PC-3 (cell line): ENCODE results near the gene ALG12. TPM values are rescaled to one million over a fixed set of nuclear protein-coding genes. Genes with fewer than 3 reads are reported as not detected.

Experiments used
- ATAC-seq: fragments of 200-7000 bp; cut with Tn5 transposase; 2 replicates; pipeline ENCODE4 v1.9.1; 2020; ENCODE audit warnings: mild to moderate bottlenecking, moderate library complexity
- BruUV-seq: library from RNA; stranded (reverse); fragments of 400-500 nt; replicated peaks from 2 replicates; lab custom pipeline; 2021; lab: Mats Ljungman, UMichigan
- CTCF ChIA-PET: fragments of 300-600 bp; sonication (Branson Sonifier 250); formaldehyde crosslinking; loops from one replicate; lab custom pipeline; 2022; ENCODE audit warnings: antibody characterized with exemption; lab: Charles Lee
- POLR2A ChIA-PET: fragments of 300-600 bp; sonication (Branson Sonifier 250); formaldehyde crosslinking; loops from one replicate; lab custom pipeline; 2022; ENCODE audit warnings: antibody characterized with exemption; ENCODE audit not compliant: unreplicated experiment; lab: Charles Lee
- DNase-seq: peaks from one replicate; pipeline ENCODE4 v3.0.0-alpha.2; 2015
- H2AFZ ChIP-seq: fragments of 300-600 bp; sonication (generic); 2 replicates; pipeline ENCODE4 v1.6.0; 2016; ENCODE audit warnings: antibody characterized with exemption, low read length
- H3F3A ChIP-seq: fragments of 300-600 bp; sonication (generic); one replicate; pipeline ENCODE4 v1.6.0; 2017; ENCODE audit warnings: antibody characterized with exemption, low read length, control low read depth, mild to moderate bottlenecking; ENCODE audit not compliant: unreplicated experiment
- H3K27ac ChIP-seq: fragments of 300-600 bp; sonication (generic); 2 replicates; pipeline ENCODE4 v1.5.1; 2016; ENCODE audit warnings: mild to moderate bottlenecking, low read length
- H3K27me3 ChIP-seq: fragments of 300-600 bp; sonication (generic); 2 replicates; pipeline ENCODE4 v1.6.1; 2016; ENCODE audit warnings: low read length, mixed read lengths
- H3K36me3 ChIP-seq: fragments of 300-600 bp; sonication (generic); 2 replicates; pipeline ENCODE4 v1.6.1; 2016; ENCODE audit warnings: low read depth, mixed run types, low read length, mixed read lengths
- H3K4me1 ChIP-seq: fragments of 300-600 bp; sonication (generic); 2 replicates; pipeline ENCODE4 v1.5.1; 2016; ENCODE audit warnings: low read length; ENCODE audit not compliant: insufficient read depth
- H3K4me2 ChIP-seq: fragments of 300-600 bp; sonication (generic); 2 replicates; pipeline ENCODE4 v1.6.0; 2016; ENCODE audit warnings: low read length
- H3K4me3 ChIP-seq: fragments of 300-600 bp; sonication (generic); 2 replicates; pipeline ENCODE4 v1.5.1; 2016; ENCODE audit warnings: mild to moderate bottlenecking, low read length, mixed read lengths
- H3K79me2 ChIP-seq: fragments of 300-600 bp; sonication (generic); 2 replicates; pipeline ENCODE4 v1.6.1; 2017; ENCODE audit warnings: low read length, mixed read lengths
- H3K9ac ChIP-seq: fragments of 300-600 bp; sonication (generic); 2 replicates; pipeline ENCODE4 v1.6.0; 2016; ENCODE audit warnings: mild to moderate bottlenecking, low read length
- H3K9me2 ChIP-seq: fragments of 300-600 bp; sonication (generic); replicated peaks from 2 replicates; pipeline ENCODE4 v1.6.1; 2016; ENCODE audit warnings: mixed run types, low read length, mixed read lengths
- H3K9me3 ChIP-seq: fragments of 300-600 bp; sonication (generic); 2 replicates; pipeline ENCODE4 v1.6.1; 2016; ENCODE audit warnings: low read length, mixed read lengths
- H4K20me1 ChIP-seq: fragments of 300-600 bp; sonication (generic); 2 replicates; pipeline ENCODE4 v1.6.1; 2016; ENCODE audit warnings: low read length, mixed read lengths
- CTCF ChIP-seq: fragments of 300-600 bp; sonication (generic); conservative IDR thresholded peaks from 2 replicates; pipeline ENCODE4 v1.5.1; 2017; ENCODE audit warnings: antibody characterized with exemption, low read depth, mild to moderate bottlenecking, low read length
- EZH2 ChIP-seq: fragments of 300-600 bp; sonication (generic); IDR thresholded peaks from one replicate; pipeline ENCODE4 v1.6.1; 2017; ENCODE audit warnings: antibody characterized with exemption, mild to moderate bottlenecking, low read length; ENCODE audit not compliant: unreplicated experiment
- EZH2phosphoT487 ChIP-seq: fragments of 300-600 bp; sonication (generic); IDR thresholded peaks from 2 replicates; pipeline ENCODE4 v1.6.1; 2018; ENCODE audit warnings: mild to moderate bottlenecking, antibody characterized with exemption, low read length, borderline replicate concordance
- intact Hi-C: fragments of 100-400 bp; cut with micrococcal nuclease; formaldehyde crosslinking; loops from 2 replicates; pipeline ENCODE4 v1.9.0; 2023
- total RNA-seq: library from RNA; depleted of rRNA; stranded (reverse); fragments of >200 nt; gene quantifications from 2 replicates; pipeline ENCODE4 v1.2.3, GENCODE V29; 2014

Gene ALG12
- total RNA-seq, 1 experiment from 2014 or later, result 12.1 TPM

- Histone ChIP-seq H3K9me3 (no peaks in the 10 kb centered on the region), H3K9ac (no peak overlapping the region), H3K4me2 (no peak overlapping the region), H3K4me1 (peaks cover 15% of the 10 kb centered on the region), H3K27ac (no peak overlapping the region), H3F3A (no peaks in the 10 kb centered on the region), H3K79me2 (peaks cover 12% of the 10 kb centered on the region), H3K36me3 (peaks cover 6% of the 10 kb centered on the region; the same call in 1 of the 2 replicates), H3K4me3 (no peak overlapping the region), H4K20me1 (peaks cover 6% of the 10 kb centered on the region), H2AFZ (no peak overlapping the region), H3K9me2 (no peaks in the 10 kb centered on the region), H3K27me3 (no peaks in the 10 kb centered on the region)
- ChIA-PET CTCF (no interaction called here), POLR2A (no interaction called here)
- no peak for DNase-seq
- intact Hi-C loops, result no loop called here
- BruUV-seq, result no TSS peak
- no peak for TF ChIP-seq CTCF
- TF ChIP-seq EZH2, result no peak
- no peak for TF ChIP-seq EZH2phosphoT487
- ATAC-seq, result no peak
These were observed 38.9 kb upstream of the ALG12 start for GRCh38 chr22:49956914-49957825.

- BruUV-seq, result no TSS peak
- Histone ChIP-seq H2AFZ (no peak overlapping the region), H3K9me2 (no peaks in the 10 kb centered on the region), H3K4me2 (no peak overlapping the region), H3K36me3 (no peaks in the 10 kb centered on the region), H3K4me1 (peaks cover 23% of the 10 kb centered on the region), H3K4me3 (no peak overlapping the region), H3K27me3 (no peaks in the 10 kb centered on the region), H3K9ac (no peak overlapping the region), H3K27ac (no peak overlapping the region), H3F3A (no peaks in the 10 kb centered on the region), H3K79me2 (peaks cover 5% of the 10 kb centered on the region), H4K20me1 (peaks cover under 1% of the 10 kb centered on the region), H3K9me3 (no peaks in the 10 kb centered on the region)
- intact Hi-C loops, result no loop called here
- no peak for DNase-seq
- ChIA-PET CTCF (no interaction called here), POLR2A (no interaction called here)
- no peak for ATAC-seq
- TF ChIP-seq CTCF, result no peak
- no peak for TF ChIP-seq EZH2
- no peak for TF ChIP-seq EZH2phosphoT487
These were observed 38.2 kb upstream of the ALG12 start for GRCh38 chr22:49956418-49956770.
